LNCaP clone FGC (cell line): Measurements from ENCODE around the gene UGCG.

ENCODE experiments used
- DNase-seq: peaks from one replicate; pipeline ENCODE4 v3.0.0-alpha.2; 2011; ENCODE audit warnings: low read depth
- H3K4me3 ChIP-seq: 2 replicates; pipeline ENCODE4 v1.5.1; 2011; ENCODE audit warnings: mild to moderate bottlenecking, low read depth, low read length, control low read depth
- TF ChIP-seq, protein P1 (sequence below): IDR thresholded peaks from 2 replicates; pipeline ENCODE4 v1.5.1; 2012; ENCODE audit warnings: mild to moderate bottlenecking; ENCODE audit not compliant: control insufficient read depth, insufficient read depth; ENCODE audit errors: extremely low read depth

Gene UGCG

GRCh38 chr9:111913159-111913558 lies 16.5 kb downstream of the UGCG start:
- H3K4me3 ChIP-seq: no peak overlapping the region
- TF ChIP-seq, protein P1, sequence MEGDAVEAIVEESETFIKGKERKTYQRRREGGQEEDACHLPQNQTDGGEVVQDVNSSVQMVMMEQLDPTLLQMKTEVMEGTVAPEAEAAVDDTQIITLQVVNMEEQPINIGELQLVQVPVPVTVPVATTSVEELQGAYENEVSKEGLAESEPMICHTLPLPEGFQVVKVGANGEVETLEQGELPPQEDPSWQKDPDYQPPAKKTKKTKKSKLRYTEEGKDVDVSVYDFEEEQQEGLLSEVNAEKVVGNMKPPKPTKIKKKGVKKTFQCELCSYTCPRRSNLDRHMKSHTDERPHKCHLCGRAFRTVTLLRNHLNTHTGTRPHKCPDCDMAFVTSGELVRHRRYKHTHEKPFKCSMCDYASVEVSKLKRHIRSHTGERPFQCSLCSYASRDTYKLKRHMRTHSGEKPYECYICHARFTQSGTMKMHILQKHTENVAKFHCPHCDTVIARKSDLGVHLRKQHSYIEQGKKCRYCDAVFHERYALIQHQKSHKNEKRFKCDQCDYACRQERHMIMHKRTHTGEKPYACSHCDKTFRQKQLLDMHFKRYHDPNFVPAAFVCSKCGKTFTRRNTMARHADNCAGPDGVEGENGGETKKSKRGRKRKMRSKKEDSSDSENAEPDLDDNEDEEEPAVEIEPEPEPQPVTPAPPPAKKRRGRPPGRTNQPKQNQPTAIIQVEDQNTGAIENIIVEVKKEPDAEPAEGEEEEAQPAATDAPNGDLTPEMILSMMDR: no peak
- no peak for DNase-seq

DNA sequence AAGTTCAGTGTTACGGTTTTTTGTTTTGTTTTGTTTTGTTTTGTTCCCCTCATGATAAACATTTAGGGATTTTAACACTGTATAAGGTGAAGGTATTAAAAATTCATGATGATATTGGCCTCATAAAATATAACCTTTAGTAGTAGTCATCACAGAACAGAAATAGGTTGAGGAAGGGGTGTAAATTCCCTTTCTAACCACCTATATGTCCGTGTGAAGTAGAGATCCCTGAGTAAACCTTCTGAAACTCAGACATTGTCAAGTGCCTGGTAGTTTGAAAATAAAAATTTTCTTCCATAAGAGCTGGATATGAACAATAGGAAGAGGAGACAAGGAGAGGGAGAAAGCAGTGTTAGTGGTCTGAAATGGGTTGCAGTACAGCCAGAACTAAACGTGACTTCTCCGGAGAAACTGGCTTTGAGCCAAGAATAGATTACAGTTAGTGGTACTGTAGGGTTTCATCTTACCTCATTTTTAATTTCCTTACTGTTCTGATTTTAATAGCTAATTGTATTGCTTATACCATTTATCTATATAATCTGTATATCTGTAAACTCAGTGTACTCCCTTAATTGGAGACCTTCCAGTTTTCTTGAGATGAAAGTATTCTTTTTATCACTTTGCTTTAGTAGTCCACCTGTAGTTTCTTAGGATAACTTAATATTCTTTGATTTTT lies 18.3 kb downstream of the UGCG start:
- no peak overlapping the region for H3K4me3 ChIP-seq

GRCh38 chr9:111915425-111915758 lies 18.8 kb downstream of the UGCG start:
- no peak overlapping the region for H3K4me3 ChIP-seq
- DNase-seq: no peak
- TF ChIP-seq, protein P1: no peak

More for the DNA sequence above, 18.3 kb downstream of the UGCG start:
- TF ChIP-seq, protein P1: no peak
- DNase-seq: no peak

GRCh38 chr9:111916234-111916645 lies 19.6 kb downstream of the UGCG start:
- TF ChIP-seq, protein P1: no peak
- DNase-seq: no peak
- H3K4me3 ChIP-seq: no peak overlapping the region

GRCh38 chr9:111917201-111917600 lies 20.6 kb downstream of the UGCG start:
- H3K4me3 ChIP-seq: no peak overlapping the region
- TF ChIP-seq, protein P1: no peak
- no peak for DNase-seq

DNA sequence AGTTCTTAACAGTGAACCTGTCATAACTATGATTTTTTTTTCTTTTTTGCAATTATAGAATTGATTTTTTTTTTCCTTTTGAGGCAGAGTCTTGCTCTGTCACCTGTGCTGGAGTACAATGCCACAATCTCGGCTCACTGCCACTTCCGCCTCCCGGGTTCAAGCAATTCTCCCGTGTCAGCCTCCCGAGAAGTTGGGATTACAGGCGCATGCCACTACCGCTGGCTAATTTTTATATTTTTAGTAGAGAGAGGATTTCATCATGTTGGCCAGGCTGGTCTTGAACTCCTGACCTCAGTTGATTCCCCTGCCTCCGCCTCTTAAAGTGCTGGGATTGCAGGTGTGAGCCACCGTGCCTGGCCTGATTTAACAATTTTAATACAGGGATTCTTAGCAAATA lies 21.4 kb downstream of the UGCG start:
- TF ChIP-seq, protein P1: no peak
- no peak for DNase-seq
- no peak overlapping the region for H3K4me3 ChIP-seq

DNA sequence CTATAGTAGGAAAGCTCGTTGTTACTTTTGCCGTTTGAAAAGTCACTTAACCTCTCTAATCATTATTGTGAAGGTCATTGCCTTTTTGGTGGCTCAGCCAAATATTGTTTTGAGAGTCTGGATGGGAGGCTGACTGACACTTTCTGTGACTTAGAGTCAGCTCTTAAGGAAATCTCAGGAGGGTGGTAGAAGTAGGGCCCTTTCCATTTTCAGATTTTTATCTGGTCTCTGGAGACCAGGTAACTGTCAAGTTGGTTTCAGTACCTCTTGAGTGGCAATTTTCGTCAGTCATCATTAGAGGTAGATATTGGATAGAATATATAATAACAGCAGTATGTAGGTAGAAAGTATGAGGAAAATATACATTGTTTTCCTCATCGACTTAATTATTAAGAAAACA lies 23.3 kb downstream of the UGCG start:
- no peak for DNase-seq
- TF ChIP-seq, protein P1: no peak
- H3K4me3 ChIP-seq: no peak overlapping the region
